Esophagus muscularis mucosa (tissue), 4 donors: Measurements from ENCODE around the gene RFXAP. TPM values are rescaled to one million over a fixed set of nuclear protein-coding genes. Genes with fewer than 3 reads are reported as not detected.

Experiments used
- DNase-seq: peaks from one replicate; pipeline ENCODE4 v3.0.0-alpha.2; 2017; ENCODE audit errors: extremely low spot score
- H3K27ac ChIP-seq, 4 donors: fragments of 200-600 bp; sonication (generic); replicated peaks in 1 of 4; 1 replicate in 3 of 4; 2 replicates in 1 of 4; pipeline ENCODE4 v1.5.1; 2016 to 2019; ENCODE audit warnings: mild to moderate bottlenecking in 1 of 4
- H3K27me3 ChIP-seq, 4 donors: fragments of 200-600 bp; sonication (generic); one replicate each; pipeline versions ENCODE4 v1.5.1 to v1.6.0; 2016 to 2019
- H3K36me3 ChIP-seq, 4 donors: fragments of 200-600 bp; sonication (generic); one replicate each; pipeline ENCODE4 v1.5.1; 2016 to 2019
- H3K4me1 ChIP-seq, 4 donors: fragments of 200-600 bp; sonication (generic); one replicate each; pipeline ENCODE4 v1.5.1; 2016 to 2019
- H3K4me3 ChIP-seq, 4 donors: fragments of 200-600 bp; sonication (generic); 1 replicate in 2 of 4; 2 replicates in 2 of 4; pipeline ENCODE4 v1.5.1; 2016 to 2019; ENCODE audit warnings: mild to moderate bottlenecking in 4 of 4, moderate library complexity in 1 of 4
- H3K9me3 ChIP-seq, 4 donors: fragments of 200-600 bp; sonication (generic); 1 replicate in 3 of 4; 2 replicates in 1 of 4; pipeline ENCODE4 v1.5.1; 2016 to 2019
- CTCF ChIP-seq, 3 experiments: fragments of 200-600 bp in 2 of 3; fragments of 450-650 bp in 1 of 3; sonication (generic) in 2 of 3; IDR thresholded peaks; one replicate each; pipeline ENCODE4 v1.5.1; 2017 to 2019; ENCODE audit warnings: antibody characterized with exemption in 3 of 3, mild to moderate bottlenecking in 2 of 3, moderate library complexity in 1 of 3
- EP300 ChIP-seq: sonication (generic); formaldehyde crosslinking; IDR thresholded peaks from one replicate; pipeline ENCODE4 v1.6.1; 2017; ENCODE audit warnings: antibody characterized with exemption
- POLR2A ChIP-seq: fragments of 450-650 bp; IDR thresholded peaks from one replicate; pipeline ENCODE4 v1.6.1; 2017; ENCODE audit warnings: antibody characterized with exemption, moderate library complexity, mild to moderate bottlenecking, low read depth
- POLR2AphosphoS5 ChIP-seq, 2 donors: sonication (generic); formaldehyde crosslinking; IDR thresholded peaks; one replicate each; pipeline ENCODE4 v1.6.1; 2017; ENCODE audit warnings: antibody characterized with exemption in 2 of 2
- WGBS: methylation state at CpG from one replicate; pipeline ENCODE4 v1.1.5; 2018; 5-methylcytosine and 5-hydroxymethylcytosine counted together
- intact Hi-C: fragments of 100-400 bp; cut with DNase I; formaldehyde crosslinking; loops from one replicate; pipeline ENCODE4 v1.15.1; 2023
- total RNA-seq, 4 donors: library from RNA; depleted of rRNA; stranded (reverse); fragments of >200 nt; gene quantifications; one replicate each; pipeline versions ENCODE4 v1.1.0 to v1.2.1, GENCODE V29; 2016

The RFXAP gene
- total RNA-seq, 4 donors from 2014 or later: 3.3 to 4.6 (median 4.2) TPM

- intact Hi-C loops: no loop called here
- TF ChIP-seq POLR2A (no peak), CTCF (IDR thresholded peaks at IDR 0.05) (no peak), EP300 (no peak), POLR2AphosphoS5 (IDR thresholded peaks at IDR 0.05) (no peak)
- no peak overlapping the region for H3K27ac ChIP-seq
- no peak for DNase-seq
- no peak overlapping the region for H3K4me3 ChIP-seq
- H3K4me1 ChIP-seq: no peaks in the 10 kb centered on the region
- H3K27me3 ChIP-seq: no peaks in the 10 kb centered on the region
- no peaks in the 10 kb centered on the region for H3K9me3 ChIP-seq
- H3K36me3 ChIP-seq: peaks cover 0 to 41% (median 16%) of the 10 kb centered on the region in 4 donors
- WGBS: 96% methylated on average over 3 of the region's 3 CpGs
Measured at GRCh38 chr13:36831291-36831690, 12.3 kb downstream of the RFXAP start.

- Histone ChIP-seq H3K36me3 (peaks cover 0 to 15% (median 8%) of the 10 kb centered on the region in 4 donors), H3K27me3 (no peaks in the 10 kb centered on the region), H3K4me3 (no peak overlapping the region), H3K4me1 (peaks cover 0 to 12% (median 4%) of the 10 kb centered on the region in 4 donors), H3K27ac (no peak overlapping the region), H3K9me3 (no peaks in the 10 kb centered on the region)
- DNase-seq: no peak
- intact Hi-C loops: no loop called here
- TF ChIP-seq EP300 (no peak), CTCF (IDR thresholded peaks at IDR 0.05) (no peak), POLR2AphosphoS5 (IDR thresholded peaks at IDR 0.05) (no peak), POLR2A (no peak)
- WGBS: 91% methylated on average over 3 of the region's 3 CpGs
Measured at GRCh38 chr13:36834299-36834698, 15.3 kb downstream of the RFXAP start.

GRCh38 chr13:36837354-36838092, 18.5 kb downstream of the RFXAP start:
- 94% methylated on average over 3 of the region's 4 CpGs for WGBS
- intact Hi-C loops: no loop called here
- H3K4me1 ChIP-seq: peaks cover 0 to 12% (median 4%) of the 10 kb centered on the region in 4 donors
- H3K36me3 ChIP-seq: no peaks in the 10 kb centered on the region
- no peaks in the 10 kb centered on the region for H3K9me3 ChIP-seq
- no peaks in the 10 kb centered on the region for H3K27me3 ChIP-seq
- H3K4me3 ChIP-seq: no peak overlapping the region
- no peak overlapping the region for H3K27ac ChIP-seq
- DNase-seq: no peak
- TF ChIP-seq POLR2A (no peak), POLR2AphosphoS5 (IDR thresholded peaks at IDR 0.05) (no peak), CTCF (IDR thresholded peaks at IDR 0.05) (no peak), EP300 (no peak)

GRCh38 chr13:36839281-36839680, 20.3 kb downstream of the RFXAP start:
- TF ChIP-seq EP300 (no peak), POLR2A (no peak), CTCF (IDR thresholded peaks at IDR 0.05) (no peak), POLR2AphosphoS5 (IDR thresholded peaks at IDR 0.05) (no peak)
- DNase-seq: no peak
- Histone ChIP-seq H3K27me3 (no peaks in the 10 kb centered on the region), H3K4me1 (peaks cover 0 to 12% (median 4%) of the 10 kb centered on the region in 4 donors), H3K36me3 (peaks cover 0 to 5% (median 2%) of the 10 kb centered on the region in 4 donors), H3K27ac (no peak overlapping the region), H3K4me3 (no peak overlapping the region), H3K9me3 (no peaks in the 10 kb centered on the region)
- 76% methylated on average over 3 of the region's 3 CpGs for WGBS
- intact Hi-C loops: no loop called here

GRCh38 chr13:36839981-36840380, 21.0 kb downstream of the RFXAP start:
- no peak overlapping the region for H3K27ac ChIP-seq
- WGBS: 88% methylated on average over 12 of the region's 12 CpGs
- peaks cover 0 to 5% (median 2%) of the 10 kb centered on the region in 4 donors for H3K36me3 ChIP-seq
- H3K4me3 ChIP-seq: no peak overlapping the region
- H3K4me1 ChIP-seq: peaks cover 0 to 12% (median 4%) of the 10 kb centered on the region in 4 donors
- no peaks in the 10 kb centered on the region for H3K9me3 ChIP-seq
- intact Hi-C loops: no loop called here
- DNase-seq: no peak
- H3K27me3 ChIP-seq: no peaks in the 10 kb centered on the region
- TF ChIP-seq POLR2A (no peak), EP300 (no peak)
